Stimulated activated CD4-positive, alpha-beta T cell treated with anti-CD3 and anti-CD28 coated beads, Interleukin-1b, Interleukin-23, amount 100 ng/mL, for 1 hour (primary cell): ENCODE measurements around the gene COQ5.
"Not testable (repeated sequence)": the region's sequence is repeated elsewhere in the genome, so short reads cannot be mapped to it uniquely, and the experiment has no call there.

ENCODE experiments used
- DNase-seq, 2 donors: peaks; one replicate each; pipeline ENCODE4 v3.0.0-alpha.2; 2020; ENCODE audit warnings: low read depth in 2 of 2

The COQ5 gene

GRCh38 chr12:120528861-120529525, at the start of gene COQ5:
TSS of gene COQ5 (minus strand) at chr12:120529158. CDS start at chr12:120529141, 17 bp downstream.
- DNase-seq: peak; percentile 50 to 69

GRCh38 chr12:120574106-120574505, 45.1 kb upstream of the COQ5 start:
- DNase-seq: no peak

- DNase-seq: no peak
Measured at GRCh38 chr12:120573560-120573959, 44.6 kb upstream of the COQ5 start.

- no peak for DNase-seq
Measured at GRCh38 chr12:120571299-120571698, 42.3 kb upstream of the COQ5 start.

- DNase-seq: no peak
Measured at GRCh38 chr12:120563495-120563894, 34.5 kb upstream of the COQ5 start.

- DNase-seq: no peak
Measured at GRCh38 chr12:120562906-120563305, 33.9 kb upstream of the COQ5 start.

- DNase-seq: no peak
Measured at GRCh38 chr12:120557589-120557988, 28.6 kb upstream of the COQ5 start.

- DNase-seq: no peak
Measured at GRCh38 chr12:120554678-120555077, 25.7 kb upstream of the COQ5 start.

- no peak for DNase-seq
Measured at GRCh38 chr12:120546050-120546386, 17.1 kb upstream of the COQ5 start.

- DNase-seq: no peak
Measured at GRCh38 chr12:120544691-120545090, 15.7 kb upstream of the COQ5 start.

- DNase-seq: no peak
Measured at GRCh38 chr12:120542166-120542565, 13.2 kb upstream of the COQ5 start.

- no peak for DNase-seq
Measured at GRCh38 chr12:120540445-120540844, 11.5 kb upstream of the COQ5 start.

GRCh38 chr12:120539303-120539702, 10.3 kb upstream of the COQ5 start:
- DNase-seq: no peak

- DNase-seq: no peak
Measured at GRCh38 chr12:120538281-120539156, 9.6 kb upstream of the COQ5 start.

- no peak for DNase-seq
Measured at GRCh38 chr12:120537856-120538220, 8.9 kb upstream of the COQ5 start.

GRCh38 chr12:120536064-120536791, 7.3 kb upstream of the COQ5 start:
- no peak for DNase-seq

- DNase-seq: peak in 1 of 2 donors; percentile 19
Measured at GRCh38 chr12:120534703-120535655, 6.0 kb upstream of the COQ5 start.

- DNase-seq: peak; percentile 27 to 42
Measured at GRCh38 chr12:120534203-120534702, 5.3 kb upstream of the COQ5 start, which contains the start of gene RNF10. TSS of gene RNF10 (plus strand) at chr12:120534356. CDS start at chr12:120534812, 456 bp downstream.

- no peak for DNase-seq
Measured at GRCh38 chr12:120532701-120533238, 3.8 kb upstream of the COQ5 start.

- DNase-seq: not testable (repeated sequence)
Measured at GRCh38 chr12:120530418-120530761, 1.4 kb upstream of the COQ5 start.
